Thyroid gland (tissue), 4 donors: ENCODE data around the gene TCP11L2. TPM values are rescaled to one million over a fixed set of nuclear protein-coding genes. Genes with fewer than 3 reads are reported as not detected.

ENCODE experiments used
- DNase-seq, 2 donors: peaks; one replicate each; pipeline ENCODE4 v3.0.0-alpha.2; 2019
- H3K27ac ChIP-seq, 3 donors: fragments of 200-600 bp; sonication (generic); 1 replicate in 2 of 3; 2 replicates in 1 of 3; pipeline ENCODE4 v1.5.1; 2016 to 2019; ENCODE audit warnings: mild to moderate bottlenecking in 1 of 3, moderate library complexity in 1 of 3
- H3K27me3 ChIP-seq: fragments of 200-600 bp; sonication (generic); one replicate; pipeline ENCODE4 v1.5.1; 2019
- H3K36me3 ChIP-seq, 2 donors: fragments of 200-600 bp; sonication (generic); one replicate each; pipeline ENCODE4 v1.5.1; 2016 to 2019
- H3K4me1 ChIP-seq, 2 donors: fragments of 200-600 bp; sonication (generic); one replicate each; pipeline ENCODE4 v1.5.1; 2017 to 2019
- H3K4me3 ChIP-seq, 3 donors: fragments of 200-600 bp; sonication (generic); replicated peaks in 1 of 3; 1 replicate in 2 of 3; 2 replicates in 1 of 3; pipeline ENCODE4 v1.5.1; 2016; ENCODE audit warnings: mild to moderate bottlenecking in 1 of 3
- H3K9me3 ChIP-seq: fragments of 200-600 bp; sonication (generic); one replicate; pipeline ENCODE4 v1.5.1; 2017
- CTCF ChIP-seq, 6 experiments: fragments of 200-600 bp in 3 of 6; fragments of 450-650 bp in 3 of 6; sonication (generic) in 3 of 6; IDR thresholded peaks; one replicate each; pipeline ENCODE4 v1.5.1; 2016 to 2019; ENCODE audit warnings: antibody characterized with exemption in 6 of 6, mild to moderate bottlenecking in 2 of 6, inconsistent platforms in 1 of 6, moderate library complexity in 1 of 6
- POLR2A ChIP-seq, 2 donors: fragments of 450-650 bp; IDR thresholded peaks; one replicate each; pipeline ENCODE4 v1.6.1; 2017; ENCODE audit warnings: antibody characterized with exemption in 2 of 2, mild to moderate bottlenecking in 2 of 2, moderate library complexity in 1 of 2
- WGBS, 2 donors: methylation state at CpG; one replicate each; pipeline ENCODE4 v1.1.5; 2017; 5-methylcytosine and 5-hydroxymethylcytosine counted together
- intact Hi-C: fragments of 100-400 bp; cut with DNase I; formaldehyde crosslinking; loops from one replicate; pipeline ENCODE4 v1.15.1; 2023
- total RNA-seq, 4 donors: library from RNA; depleted of rRNA; stranded (reverse); fragments of >200 nt; gene quantifications; one replicate each; pipeline ENCODE4 v1.2.3, GENCODE V29; 2016

The TCP11L2 gene
- total RNA-seq, 4 donors from 2014 or later: 39.7 to 72.3 (median 59.9) TPM

GRCh38 chr12:106292339-106292738 lies 10.2 kb upstream of the TCP11L2 start:
- H3K36me3 ChIP-seq: no peaks in the 10 kb centered on the region
- WGBS, 2 donors: 59 to 61% methylated on average over 5 of the region's 5 CpGs
- H3K27me3 ChIP-seq: no peaks in the 10 kb centered on the region
- no peak overlapping the region for H3K27ac ChIP-seq
- H3K4me1 ChIP-seq: peaks cover 4 to 13% of the 10 kb centered on the region in 2 donors
- no peak for TF ChIP-seq POLR2A (IDR thresholded peaks at IDR 0.05)
- no peak for TF ChIP-seq CTCF (IDR thresholded peaks at IDR 0.05)
- no peak overlapping the region for H3K4me3 ChIP-seq
- no peaks in the 10 kb centered on the region for H3K9me3 ChIP-seq
- no peak for DNase-seq
- intact Hi-C loops: no loop called here

DNA sequence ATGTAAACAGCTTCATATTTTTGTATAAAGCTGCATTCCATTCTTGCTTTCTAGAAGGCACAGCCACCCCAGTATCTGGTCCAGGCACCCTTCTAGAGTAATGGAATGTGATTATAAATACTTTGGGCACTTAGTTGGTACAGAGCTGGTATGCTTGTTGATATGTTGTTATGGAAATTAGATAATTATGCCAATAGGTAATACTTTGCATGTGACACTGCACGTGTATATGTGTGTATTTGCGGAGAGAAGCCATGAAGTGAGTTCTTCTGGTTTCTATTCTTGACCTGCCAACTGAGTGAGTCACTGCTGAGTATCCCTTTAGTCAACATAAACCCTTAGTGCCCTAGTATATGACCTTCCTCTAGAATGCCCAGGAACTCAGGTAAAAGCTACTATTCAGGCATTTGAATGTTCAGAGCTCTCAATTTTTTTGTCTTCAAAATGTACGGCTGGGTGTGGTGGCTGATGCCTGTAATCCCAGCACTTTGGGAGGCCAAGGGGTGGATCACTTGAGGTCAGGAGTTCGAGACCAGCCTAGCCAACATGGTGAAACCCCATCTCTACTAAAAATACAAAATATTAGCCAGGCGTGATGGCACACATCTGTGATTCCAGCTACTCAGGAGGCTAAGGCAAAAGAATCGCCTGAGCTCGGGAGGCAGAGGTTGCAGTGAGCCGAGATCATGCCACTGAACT lies 6.2 kb upstream of the TCP11L2 start:
- Histone ChIP-seq H3K9me3 (no peaks in the 10 kb centered on the region), H3K36me3 (no peaks in the 10 kb centered on the region), H3K27me3 (no peaks in the 10 kb centered on the region), H3K27ac (no peak overlapping the region), H3K4me1 (peaks cover 24 to 34% of the 10 kb centered on the region in 2 donors), H3K4me3 (no peak overlapping the region)
- WGBS, 2 donors: 93 to 94% methylated on average over 8 of the region's 8 CpGs
- DNase-seq: no peak
- intact Hi-C loops: no loop called here
- TF ChIP-seq CTCF (IDR thresholded peaks at IDR 0.05) (no peak), POLR2A (IDR thresholded peaks at IDR 0.05) (no peak)

DNA sequence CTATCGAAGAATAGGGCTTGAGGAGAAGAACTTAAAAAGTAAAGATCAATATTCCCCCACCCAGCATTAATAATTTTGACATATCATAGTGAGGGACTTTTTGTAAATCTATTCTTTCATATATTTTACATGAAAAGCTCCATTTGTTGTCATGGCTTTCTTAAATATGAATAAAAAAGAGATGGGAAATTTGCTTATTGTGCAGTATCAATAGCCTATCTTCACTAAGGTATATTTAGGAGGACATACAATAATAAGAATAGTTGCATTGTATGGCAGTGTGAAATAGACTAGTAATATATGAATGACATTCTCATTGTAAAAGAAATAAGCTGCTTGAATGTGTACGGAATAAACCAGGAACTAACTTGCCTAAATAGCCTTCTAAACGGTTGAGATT lies 5.5 kb upstream of the TCP11L2 start:
- no peaks in the 10 kb centered on the region for H3K36me3 ChIP-seq
- WGBS, 2 donors: 85 to 92% methylated on average over 3 of the region's 3 CpGs
- no peak for DNase-seq
- intact Hi-C loops: no loop called here
- no peaks in the 10 kb centered on the region for H3K27me3 ChIP-seq
- no peak overlapping the region for H3K27ac ChIP-seq
- H3K9me3 ChIP-seq: no peaks in the 10 kb centered on the region
- no peak overlapping the region for H3K4me3 ChIP-seq
- H3K4me1 ChIP-seq: peaks cover 31 to 40% of the 10 kb centered on the region in 2 donors
- TF ChIP-seq POLR2A (IDR thresholded peaks at IDR 0.05) (no peak), CTCF (IDR thresholded peaks at IDR 0.05) (no peak)

DNA sequence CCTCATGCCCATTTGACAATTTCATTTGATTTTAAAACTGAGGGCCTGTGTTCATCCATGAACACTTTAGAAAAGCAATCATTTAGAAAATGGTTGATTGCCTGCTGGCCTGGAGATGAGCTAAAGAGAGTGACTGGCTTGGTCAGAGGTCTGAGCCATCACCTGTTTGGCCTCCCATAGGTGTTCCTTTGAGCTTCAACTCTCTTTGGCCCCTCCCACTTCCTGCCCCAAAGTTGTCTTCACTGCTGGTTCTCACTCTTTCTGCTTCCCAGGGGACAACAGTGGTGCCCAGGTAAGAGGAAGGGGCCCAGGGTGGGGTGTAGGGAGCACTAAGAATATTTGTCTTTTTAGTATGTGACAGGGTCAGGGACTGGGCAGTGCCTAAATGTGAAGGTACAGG lies 4.9 kb upstream of the TCP11L2 start:
- Histone ChIP-seq H3K4me1 (peaks cover 31 to 35% of the 10 kb centered on the region in 2 donors), H3K27ac (no peak overlapping the region), H3K4me3 (no peak overlapping the region), H3K36me3 (no peaks in the 10 kb centered on the region), H3K9me3 (no peaks in the 10 kb centered on the region), H3K27me3 (no peaks in the 10 kb centered on the region)
- intact Hi-C loops: no loop called here
- TF ChIP-seq POLR2A (IDR thresholded peaks at IDR 0.05) (no peak), CTCF (IDR thresholded peaks at IDR 0.05) (no peak)
- no peak for DNase-seq

DNA sequence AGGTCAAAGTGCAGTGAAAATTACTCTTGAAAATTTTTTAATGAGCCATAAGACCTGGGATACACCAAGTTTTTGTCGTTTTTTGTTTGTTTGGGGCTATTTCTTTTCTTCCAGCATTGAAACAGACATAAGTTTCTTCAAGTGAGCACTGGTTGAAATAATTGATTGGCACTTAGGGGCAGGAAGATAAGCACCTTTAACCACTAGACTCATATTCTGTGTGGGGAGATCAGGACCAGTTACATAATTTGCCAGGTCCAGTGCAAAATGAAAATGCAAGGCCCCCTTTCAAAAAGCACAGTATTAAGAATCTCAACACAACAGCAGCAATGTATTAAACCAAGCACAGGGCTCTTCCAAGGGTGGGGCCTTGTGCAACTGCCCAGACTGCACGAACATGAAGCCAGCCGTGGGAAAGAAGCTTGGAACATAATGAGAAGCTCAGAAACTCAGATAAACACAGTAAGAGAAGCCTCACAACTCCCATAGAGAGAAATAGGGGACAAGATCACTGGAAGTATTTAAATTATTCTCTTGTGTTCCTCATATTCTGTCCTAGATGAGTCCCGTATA lies 3.2 kb upstream of the TCP11L2 start:
- Histone ChIP-seq H3K9me3 (no peaks in the 10 kb centered on the region), H3K36me3 (no peaks in the 10 kb centered on the region), H3K27me3 (no peaks in the 10 kb centered on the region), H3K27ac (peak overlapping the region; percentile 27 to 99 (median 97)), H3K4me1 (peaks cover 37 to 40% of the 10 kb centered on the region in 2 donors), H3K4me3 (no peak overlapping the region)
- DNase-seq: peak; percentile 25 to 42
- 41 to 50% methylated on average over 4 of the region's 4 CpGs for WGBS, 2 donors
- TF ChIP-seq POLR2A (IDR thresholded peaks at IDR 0.05) (no peak), CTCF (IDR thresholded peaks at IDR 0.05) (no peak)
- intact Hi-C loops: no loop called here
